HepG2 (cell line): ENCODE results near the gene RASGRP1. TPM values are rescaled to one million over a fixed set of nuclear protein-coding genes. Genes with fewer than 3 reads are reported as not detected.
A peak's percentile ranks its signal among the peaks of the same experiment; 100 is the strongest.

Experiments
- HMGXB3 ChIP-seq: sonication (generic); formaldehyde crosslinking; IDR thresholded peaks from 2 replicates; pipeline ENCODE4 v1.4.0; 2020; ENCODE audit warnings: missing genetic modification reagents, borderline replicate concordance
- HNRNPH1 ChIP-seq: fragments of 200-400 bp; formaldehyde crosslinking; optimal IDR thresholded peaks from 2 replicates; pipeline ENCODE3; 2017; ENCODE audit warnings: mild to moderate bottlenecking, low read depth, low read length
- IKZF5 ChIP-seq: IDR thresholded peaks from 2 replicates; pipeline ENCODE4 v1.6.1; 2018; ENCODE audit warnings: missing genetic modification reagents, mild to moderate bottlenecking, missing compliant biosample characterization
- NAIF1 ChIP-seq: sonication (generic); formaldehyde crosslinking; IDR thresholded peaks from 2 replicates; pipeline ENCODE4 v1.5.0; 2020; ENCODE audit warnings: mild to moderate bottlenecking, missing genetic modification reagents, borderline replicate concordance
- PCBP2 ChIP-seq: fragments of 200-400 bp; formaldehyde crosslinking; optimal IDR thresholded peaks from 2 replicates; pipeline ENCODE3; 2018; ENCODE audit warnings: low read length, low read depth; ENCODE audit not compliant: poor library complexity, severe bottlenecking
- TEAD2 ChIP-seq: sonication (generic); formaldehyde crosslinking; IDR thresholded peaks from 2 replicates; pipeline ENCODE4 v1.9.0; 2021; ENCODE audit warnings: missing genetic modification reagents
- THAP8 ChIP-seq: sonication (generic); formaldehyde crosslinking; IDR thresholded peaks from 2 replicates; pipeline ENCODE4 v1.5.1; 2020; ENCODE audit warnings: missing genetic modification reagents, mild to moderate bottlenecking, borderline replicate concordance
- ZBTB1 ChIP-seq: sonication (generic); formaldehyde crosslinking; IDR thresholded peaks from 2 replicates; pipeline ENCODE4 v1.4.0; 2020; ENCODE audit warnings: missing genetic modification reagents, borderline replicate concordance
- ZBTB3 ChIP-seq: sonication (generic); formaldehyde crosslinking; IDR thresholded peaks from 2 replicates; pipeline ENCODE4 v1.4.0; 2020; ENCODE audit warnings: low read depth, mild to moderate bottlenecking, moderate library complexity, missing genetic modification reagents, borderline replicate concordance
- ZBTB34 ChIP-seq: sonication (generic); formaldehyde crosslinking; IDR thresholded peaks from 2 replicates; pipeline ENCODE4 v1.8.0; 2022; ENCODE audit warnings: mild to moderate bottlenecking, missing genetic modification reagents
- ZEB1 ChIP-seq: IDR thresholded peaks from 2 replicates; pipeline ENCODE4 v1.6.1; 2012; ENCODE audit warnings: mild to moderate bottlenecking, low read depth, inconsistent platforms; ENCODE audit not compliant: insufficient replicate concordance
- ZFYVE20 ChIP-seq: sonication (generic); formaldehyde crosslinking; IDR thresholded peaks from 2 replicates; pipeline ENCODE4 v1.8.0; 2023; ENCODE audit warnings: low read depth, mild to moderate bottlenecking, moderate library complexity, missing genetic modification reagents, borderline replicate concordance
- ZNF207 ChIP-seq: fragments of 450-650 bp; IDR thresholded peaks from 2 replicates; pipeline ENCODE4 v1.6.1; 2016; ENCODE audit warnings: antibody characterized with exemption, borderline replicate concordance
- ZNF383 ChIP-seq: sonication (generic); formaldehyde crosslinking; IDR thresholded peaks from 2 replicates; pipeline ENCODE4 v1.4.0; 2020; ENCODE audit warnings: missing genetic modification reagents, mild to moderate bottlenecking, borderline replicate concordance
- ZNF441 ChIP-seq: sonication (generic); formaldehyde crosslinking; IDR thresholded peaks from 2 replicates; pipeline ENCODE4 v1.7.0; 2021; ENCODE audit warnings: missing genetic modification reagents, borderline replicate concordance
- ZNF576 ChIP-seq: sonication (generic); formaldehyde crosslinking; IDR thresholded peaks from 2 replicates; pipeline ENCODE4 v1.4.0; 2020; ENCODE audit warnings: mild to moderate bottlenecking, missing genetic modification reagents
- ZNF792 ChIP-seq: IDR thresholded peaks from 2 replicates; pipeline ENCODE4 v1.6.1; 2016
- ZSCAN29 ChIP-seq: sonication (generic); formaldehyde crosslinking; conservative IDR thresholded peaks from 2 replicates; pipeline ENCODE4 v1.4.0; 2020; ENCODE audit warnings: mild to moderate bottlenecking, missing genetic modification reagents
- polyA plus RNA-seq, 8 experiments: library from polyadenylated mRNA; depleted of rRNA in 3 of 8; stranded (reverse) in 7 of 8; unstranded in 1 of 8; fragments of >200 nt; fragmentation: Illumina TruSeq in 4 of 8; extraction: Trizol in 4 of 8; gene quantifications; 2 replicates each; pipeline versions ENCODE4 v1.2.1 to v1.2.3, GENCODE V29; 2011 to 2016; ENCODE audit warnings: low read depth in 4 of 8, missing spikeins in 1 of 8, mixed read lengths in 1 of 8; ENCODE audit not compliant: insufficient read depth in 1 of 8
- total RNA-seq, 5 experiments: library from RNA; depleted of rRNA; stranded (reverse); fragments of >200 nt; fragmentation: Illumina TruSeq; extraction: Trizol; gene quantifications; 2 replicates each; pipeline ENCODE4 v1.2.3, GENCODE V29; 2016; ENCODE audit warnings: low read depth in 1 of 5

The RASGRP1 gene
- total and polyA plus RNA-seq, 2 of the 13 experiments (the other 11 are each of a cell fraction or from before 2014, with no cell fraction given): 0.07 TPM; not detected in 1

GRCh38 chr15:38453971-38454695 lies 110.5 kb downstream of the RASGRP1 start, which contains the start of gene FAM98B (continued):
- TF ChIP-seq ZEB1: no peak
- no peak for TF ChIP-seq TEAD2 (CRISPR knock-in tag)
- 0 out of 2 replicates have a peak, but pooled peaks have one; percentile 73 for TF ChIP-seq NAIF1 (CRISPR knock-in tag)
- TF ChIP-seq ZNF207: no peak
- no peak for TF ChIP-seq HNRNPH1
- no peak for TF ChIP-seq ZBTB3
- TF ChIP-seq THAP8 (CRISPR knock-in tag): no peak
- TF ChIP-seq ZNF792: peak; percentile 76
- TF ChIP-seq ZNF576 (CRISPR knock-in tag): no peak
- no peak for TF ChIP-seq PCBP2
- TF ChIP-seq ZSCAN29 (CRISPR knock-in tag): no peak
- TF ChIP-seq IKZF5 (CRISPR knock-in tag): peak; percentile 80
- no peak for TF ChIP-seq ZNF383 (CRISPR knock-in tag)
- peak; percentile 89 for TF ChIP-seq ZNF441
- no peak for TF ChIP-seq ZFYVE20 (CRISPR knock-in tag)
- no peak for TF ChIP-seq ZBTB1 (CRISPR knock-in tag)
- TF ChIP-seq ZBTB34 (CRISPR knock-in tag): peak; percentile 60
- peak; percentile 89 for TF ChIP-seq HMGXB3
